LNCaP clone FGC (cell line): ENCODE measurements around the gene SMIM28.
A peak's percentile ranks its signal among the peaks of the same experiment; 100 is the strongest.

Experiments
- DNase-seq: peaks from one replicate; pipeline ENCODE4 v3.0.0-alpha.2; 2011; ENCODE audit warnings: low read depth
- H3K4me3 ChIP-seq: 2 replicates; pipeline ENCODE4 v1.5.1; 2011; ENCODE audit warnings: mild to moderate bottlenecking, low read depth, low read length, control low read depth
- CTCF ChIP-seq: IDR thresholded peaks from 2 replicates; pipeline ENCODE4 v1.5.1; 2012; ENCODE audit warnings: mild to moderate bottlenecking; ENCODE audit not compliant: control insufficient read depth, insufficient read depth; ENCODE audit errors: extremely low read depth

Gene SMIM28

GRCh38 chr6:138386897-138387296 lies 9.2 kb downstream of the SMIM28 start:
- TF ChIP-seq CTCF = no peak

GRCh38 chr6:138387577-138388368 lies 10.1 kb downstream of the SMIM28 start:
- peak; percentile 98 for DNase-seq

More at GRCh38 chr6:138386897-138387296, 9.2 kb downstream of the SMIM28 start:
- DNase-seq = no peak
- H3K4me3 ChIP-seq = no peak overlapping the region

DNA sequence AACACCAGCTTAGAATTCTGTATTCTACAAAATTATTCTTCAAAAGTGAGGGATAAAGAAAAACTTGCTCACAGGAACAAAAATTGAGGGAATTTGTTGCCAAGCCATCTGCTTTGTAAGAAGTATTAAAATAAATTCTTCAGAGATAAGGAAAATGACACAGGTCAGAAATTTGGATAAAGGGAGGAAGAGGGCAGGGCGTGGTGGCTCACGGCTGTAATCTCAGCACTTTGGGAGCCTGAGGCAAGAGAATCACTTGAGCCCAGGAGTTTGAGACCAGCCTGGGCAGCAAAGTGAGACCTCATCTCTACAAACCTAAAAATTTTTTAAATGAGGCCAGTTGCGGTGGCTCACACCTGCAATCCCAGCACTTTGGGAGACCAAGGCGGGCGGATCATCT lies 11.8 kb downstream of the SMIM28 start:
- DNase-seq = no peak
- no peak for TF ChIP-seq CTCF
- no peak overlapping the region for H3K4me3 ChIP-seq

More at GRCh38 chr6:138387577-138388368, 10.1 kb downstream of the SMIM28 start:
- no peak for TF ChIP-seq CTCF
- peak overlapping the region; percentile 5; the same call in 1 of the 2 replicates for H3K4me3 ChIP-seq

DNA sequence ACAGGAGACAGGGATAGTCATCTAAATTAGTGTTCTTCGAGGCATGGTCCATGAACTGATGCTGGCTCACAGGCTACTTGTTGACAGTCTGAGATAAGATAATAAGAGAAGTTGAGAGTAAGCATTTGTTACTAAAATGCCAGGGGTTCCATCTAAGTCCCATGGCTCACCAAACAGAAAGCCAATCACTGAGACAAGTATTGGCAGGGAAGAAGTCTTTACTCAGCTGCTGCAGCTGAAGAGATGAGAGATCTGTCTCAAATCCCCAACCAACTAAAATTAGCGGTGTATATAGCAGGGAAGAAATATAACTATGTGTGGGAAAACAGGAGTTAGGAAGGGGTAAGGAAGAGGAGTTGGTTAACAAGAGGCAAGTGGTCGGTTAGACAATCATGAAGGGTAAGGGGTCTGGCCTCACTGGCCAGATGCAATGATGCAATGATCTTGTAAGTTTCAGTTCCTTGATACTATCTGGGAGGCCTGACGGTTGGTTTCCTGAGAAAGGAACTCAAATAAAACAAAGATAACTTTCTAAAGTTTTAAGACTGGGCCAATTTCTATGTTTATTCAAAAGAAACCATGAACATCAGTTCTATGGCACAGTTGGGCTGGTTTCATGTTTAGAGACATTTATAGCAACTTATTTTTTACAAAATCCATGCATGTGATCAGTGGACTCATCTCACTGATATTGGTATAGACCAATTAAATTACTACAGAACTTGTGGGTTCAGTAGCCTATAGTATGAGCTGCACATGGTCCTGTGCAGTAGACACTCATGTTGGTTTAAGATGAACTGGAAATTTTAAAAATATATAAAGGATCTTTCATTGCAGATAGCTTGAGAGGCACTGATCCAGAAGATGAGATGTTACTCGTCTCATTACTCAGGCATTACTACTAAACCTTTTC lies 16.4 kb downstream of the SMIM28 start:
- TF ChIP-seq CTCF = no peak
- no peak overlapping the region for H3K4me3 ChIP-seq
- no peak for DNase-seq

- no peak for DNase-seq
- TF ChIP-seq CTCF = no peak
- no peak overlapping the region for H3K4me3 ChIP-seq
Measured at GRCh38 chr6:138396709-138397108, 19.0 kb downstream of the SMIM28 start.

GRCh38 chr6:138397128-138398122 lies 19.7 kb downstream of the SMIM28 start:
- no peak overlapping the region for H3K4me3 ChIP-seq
- TF ChIP-seq CTCF = no peak
- no peak for DNase-seq
